ENCODE measurements around the gene BCLAF1.

DNA sequence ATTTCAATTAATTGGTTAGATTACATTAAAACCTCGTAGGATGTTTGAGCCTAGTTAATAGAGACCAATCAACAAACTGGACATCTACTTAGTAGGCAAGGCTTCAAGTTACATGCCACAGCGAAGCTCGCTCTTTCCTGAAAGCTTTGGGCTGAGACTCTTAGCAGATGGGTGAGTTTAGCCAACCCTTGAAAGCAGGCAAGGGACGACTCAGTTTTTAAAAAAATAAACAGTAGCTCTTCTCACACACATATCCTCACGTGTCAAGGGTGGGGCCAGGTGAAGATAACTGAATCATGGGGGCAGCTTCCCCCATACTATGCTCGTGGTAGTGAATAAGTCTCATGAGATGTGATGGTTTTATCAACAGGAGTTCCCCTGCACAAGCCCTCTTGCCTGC, 40.3 kb downstream of the BCLAF1 start:
- TF ChIP-seq, protein P1, sequence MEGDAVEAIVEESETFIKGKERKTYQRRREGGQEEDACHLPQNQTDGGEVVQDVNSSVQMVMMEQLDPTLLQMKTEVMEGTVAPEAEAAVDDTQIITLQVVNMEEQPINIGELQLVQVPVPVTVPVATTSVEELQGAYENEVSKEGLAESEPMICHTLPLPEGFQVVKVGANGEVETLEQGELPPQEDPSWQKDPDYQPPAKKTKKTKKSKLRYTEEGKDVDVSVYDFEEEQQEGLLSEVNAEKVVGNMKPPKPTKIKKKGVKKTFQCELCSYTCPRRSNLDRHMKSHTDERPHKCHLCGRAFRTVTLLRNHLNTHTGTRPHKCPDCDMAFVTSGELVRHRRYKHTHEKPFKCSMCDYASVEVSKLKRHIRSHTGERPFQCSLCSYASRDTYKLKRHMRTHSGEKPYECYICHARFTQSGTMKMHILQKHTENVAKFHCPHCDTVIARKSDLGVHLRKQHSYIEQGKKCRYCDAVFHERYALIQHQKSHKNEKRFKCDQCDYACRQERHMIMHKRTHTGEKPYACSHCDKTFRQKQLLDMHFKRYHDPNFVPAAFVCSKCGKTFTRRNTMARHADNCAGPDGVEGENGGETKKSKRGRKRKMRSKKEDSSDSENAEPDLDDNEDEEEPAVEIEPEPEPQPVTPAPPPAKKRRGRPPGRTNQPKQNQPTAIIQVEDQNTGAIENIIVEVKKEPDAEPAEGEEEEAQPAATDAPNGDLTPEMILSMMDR (IDR thresholded peaks at IDR 0.05): no peak
- TF ChIP-seq POLR2A (IDR thresholded peaks at IDR 0.05): no peak
- no peak for TF ChIP-seq EP300 (IDR thresholded peaks at IDR 0.05)

Measured in upper lobe of left lung (tissue), 4 donors.